GM10248 (cell line): ENCODE measurements around the gene CAMTA1.

ENCODE experiments used
- CTCF ChIA-PET: fragments of 300-600 bp; sonication (Branson Sonifier 250); formaldehyde crosslinking; extraction: SDS; loops from one replicate; lab custom pipeline; 2021; ENCODE audit warnings: antibody characterized with exemption; lab: Yijun Ruan, JAX
- POLR2A ChIA-PET: fragments of 350-650 bp; sonication (Branson Sonifier 250); formaldehyde crosslinking; extraction: SDS; loops from one replicate; lab custom pipeline; 2020; ENCODE audit warnings: antibody characterized with exemption; lab: Yijun Ruan, JAX
- DNase-seq: peaks from one replicate; pipeline ENCODE4 v3.0.0; 2012; ENCODE audit errors: extremely low spot score
- CTCF ChIP-seq: IDR thresholded peaks from 2 replicates; pipeline ENCODE4 v1.5.1; 2012; ENCODE audit warnings: mild to moderate bottlenecking, low read depth; ENCODE audit errors: extremely low read depth, missing control alignments, control extremely low read depth

CAMTA1 gene

GRCh38 chr1:6961905-6962477 is 176.7 kb downstream of the CAMTA1 start:
- DNase-seq = no peak
- CTCF ChIA-PET = no interaction called here
- TF ChIP-seq CTCF = no peak
- POLR2A ChIA-PET = no interaction called here

GRCh38 chr1:6962478-6962995 is 177.3 kb downstream of the CAMTA1 start:
- DNase-seq = peak; percentile 58
- CTCF ChIA-PET = no interaction called here
- POLR2A ChIA-PET = no interaction called here
- TF ChIP-seq CTCF = no peak

- POLR2A ChIA-PET = no interaction called here
- CTCF ChIA-PET = no interaction called here
- TF ChIP-seq CTCF = no peak
- DNase-seq = peak; percentile 67
Measured at GRCh38 chr1:6962996-6963911, 178.0 kb downstream of the CAMTA1 start.

GRCh38 chr1:6963912-6964307 is 178.7 kb downstream of the CAMTA1 start:
- ChIA-PET CTCF (no interaction called here), POLR2A (no interaction called here)
- TF ChIP-seq CTCF = no peak
- DNase-seq = no peak

- no peak for TF ChIP-seq CTCF
- CTCF ChIA-PET = no interaction called here
- DNase-seq = no peak
- POLR2A ChIA-PET = interaction anchor here (0.6 kb wide), 1 partner anchor 31 kb away, joined by 3 read pairs; no protein-coding TSS in a partner anchor
Measured at GRCh38 chr1:6965083-6965934, 180.1 kb downstream of the CAMTA1 start.

GRCh38 chr1:6965935-6966241 is 180.6 kb downstream of the CAMTA1 start:
- TF ChIP-seq CTCF = no peak
- ChIA-PET CTCF (no interaction called here), POLR2A (interaction anchor here (0.6 kb wide), 1 partner anchor 30 kb away, joined by 3 read pairs; no protein-coding TSS in a partner anchor)
- DNase-seq = no peak
